Endothelial cell (in vitro differentiated cells): ENCODE measurements around the gene BABAM2. TPM values are rescaled to one million over a fixed set of nuclear protein-coding genes. Genes with fewer than 3 reads are reported as not detected.

ENCODE experiments used
- DNase-seq: peaks from one replicate; pipeline ENCODE4 v3.0.0; 2021; ENCODE audit warnings: low spot score
- H3K27ac Mint-ChIP-seq: one replicate; pipeline ENCODE4 v1.8.0; 2021; ENCODE audit warnings: mixed read lengths, inconsistent platforms; ENCODE audit not compliant: unreplicated experiment
- H3K27me3 Mint-ChIP-seq: one replicate; pipeline ENCODE4 v1.8.0; 2021; ENCODE audit warnings: mild to moderate bottlenecking, moderate library complexity, mixed read lengths, inconsistent platforms; ENCODE audit not compliant: unreplicated experiment
- H3K36me3 Mint-ChIP-seq: one replicate; pipeline ENCODE4 v1.8.0; 2021; ENCODE audit warnings: mild to moderate bottlenecking, low read depth, mixed read lengths, inconsistent platforms; ENCODE audit not compliant: unreplicated experiment
- H3K4me1 Mint-ChIP-seq: one replicate; pipeline ENCODE4 v1.8.0; 2021; ENCODE audit warnings: mild to moderate bottlenecking, mixed read lengths, inconsistent platforms; ENCODE audit not compliant: unreplicated experiment
- H3K4me3 Mint-ChIP-seq: one replicate; pipeline ENCODE4 v1.8.0; 2021; ENCODE audit warnings: mild to moderate bottlenecking, mixed read lengths, inconsistent platforms; ENCODE audit not compliant: unreplicated experiment
- H3K9me3 Mint-ChIP-seq: one replicate; pipeline ENCODE4 v1.8.0; 2021; ENCODE audit warnings: mixed read lengths, inconsistent platforms; ENCODE audit not compliant: unreplicated experiment
- CTCF ChIP-seq: fragments of 200-600 bp; sonication (generic); IDR thresholded peaks from one replicate; pipeline ENCODE4 v1.5.0; 2021; ENCODE audit warnings: antibody characterized with exemption; ENCODE audit not compliant: unreplicated experiment
- total RNA-seq: library from RNA; stranded (reverse); fragmentation: NEBNext Ultra II Directional; extraction: Animal tissue kit (Norgen Biotek cat#: 25700); gene quantifications from one replicate; pipeline ENCODE4 v1.2.1, GENCODE V29; 2021; ENCODE audit not compliant: unreplicated experiment

Gene BABAM2
- total RNA-seq, 1 donor from 2014 or later = 40.2 TPM

GRCh38 chr2:27849558-27850205, 40.8 kb upstream of the BABAM2 start:
- no peak for DNase-seq
- H3K4me1 Mint-ChIP-seq = no peaks in the 10 kb centered on the region
- no peak overlapping the region for H3K27ac Mint-ChIP-seq
- no peaks in the 10 kb centered on the region for H3K27me3 Mint-ChIP-seq
- no peak overlapping the region for H3K4me3 Mint-ChIP-seq
- no peaks in the 10 kb centered on the region for H3K9me3 Mint-ChIP-seq
- no peaks in the 10 kb centered on the region for H3K36me3 Mint-ChIP-seq
- no peak for TF ChIP-seq CTCF

DNA sequence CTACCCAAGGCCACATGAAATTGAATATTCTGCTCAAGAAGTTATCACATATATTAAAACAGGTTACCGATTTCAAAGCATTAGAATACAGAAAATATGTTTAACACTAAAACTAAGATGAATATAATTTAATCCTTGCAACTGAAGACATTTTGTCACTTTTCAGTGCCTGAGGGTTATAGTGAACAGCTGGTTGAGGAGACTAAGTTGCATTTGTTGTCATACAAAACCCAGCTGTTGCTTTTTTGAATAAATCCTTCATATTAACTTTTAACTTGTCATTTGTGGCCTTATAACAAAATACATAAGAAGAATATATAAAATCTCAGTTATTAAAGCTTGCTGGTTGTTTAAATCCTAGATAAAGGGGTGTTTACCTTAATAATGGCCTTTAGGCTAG, 37.8 kb upstream of the BABAM2 start:
- H3K4me3 Mint-ChIP-seq = no peak overlapping the region
- H3K4me1 Mint-ChIP-seq = no peaks in the 10 kb centered on the region
- H3K9me3 Mint-ChIP-seq = no peaks in the 10 kb centered on the region
- TF ChIP-seq CTCF = no peak
- no peak for DNase-seq
- H3K36me3 Mint-ChIP-seq = peaks cover 15% of the 10 kb centered on the region
- H3K27ac Mint-ChIP-seq = no peak overlapping the region
- no peaks in the 10 kb centered on the region for H3K27me3 Mint-ChIP-seq

DNA sequence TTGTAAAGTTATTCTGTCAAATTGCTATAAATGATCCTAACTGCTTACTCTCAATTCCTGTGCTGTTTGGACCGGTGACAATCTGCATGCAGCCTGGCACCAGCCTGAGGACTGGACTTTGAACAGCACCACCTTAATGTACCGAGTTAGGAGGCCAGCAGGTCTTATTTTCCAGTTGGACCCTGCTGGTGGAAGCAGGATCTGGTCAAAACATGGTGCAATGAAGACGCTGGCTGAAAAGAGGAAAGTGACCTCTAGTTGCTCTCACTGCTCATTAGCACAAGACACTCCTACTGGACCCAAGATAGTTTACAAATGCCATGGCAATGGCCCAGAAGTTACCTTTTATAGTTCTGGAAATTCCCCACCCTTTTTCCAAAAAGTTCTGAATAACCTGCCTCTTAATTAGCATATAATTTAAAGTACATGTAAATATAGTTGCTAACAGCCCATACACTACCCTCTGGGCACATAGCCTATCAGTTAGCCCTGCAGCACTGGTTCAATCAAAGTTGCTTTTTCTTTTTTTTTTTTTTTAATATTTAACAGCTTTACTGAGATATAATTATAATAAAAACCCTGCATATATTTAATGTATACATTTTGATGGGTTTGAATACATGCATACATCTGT, 36.2 kb upstream of the BABAM2 start:
- peaks cover 4% of the 10 kb centered on the region for H3K4me1 Mint-ChIP-seq
- DNase-seq = no peak
- no peak overlapping the region for H3K27ac Mint-ChIP-seq
- H3K36me3 Mint-ChIP-seq = peaks cover 15% of the 10 kb centered on the region
- peaks cover 1% of the 10 kb centered on the region for H3K27me3 Mint-ChIP-seq
- no peak for TF ChIP-seq CTCF
- H3K9me3 Mint-ChIP-seq = no peaks in the 10 kb centered on the region
- no peak overlapping the region for H3K4me3 Mint-ChIP-seq

DNA sequence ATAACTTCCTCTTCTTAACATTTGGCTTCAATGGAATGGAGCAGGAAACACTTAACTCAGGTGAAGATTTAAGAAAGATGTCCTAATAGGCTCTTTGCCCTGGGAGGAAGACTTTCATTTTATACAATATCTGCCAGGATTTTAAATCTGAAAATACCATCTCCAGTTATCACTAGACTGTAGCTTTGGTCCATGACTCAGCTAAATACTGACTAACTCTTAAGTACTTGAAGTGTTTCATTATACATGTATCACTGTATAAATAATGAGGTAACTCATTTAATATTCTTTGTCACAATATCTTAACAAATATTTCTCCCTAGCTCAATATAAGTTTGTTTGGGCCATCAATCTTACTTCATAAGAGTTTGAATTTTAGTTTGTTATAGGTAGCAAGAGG, 35.1 kb upstream of the BABAM2 start:
- no peak for TF ChIP-seq CTCF
- Mint-ChIP-seq H3K4me3 (no peak overlapping the region), H3K9me3 (no peaks in the 10 kb centered on the region), H3K27me3 (peaks cover 1% of the 10 kb centered on the region), H3K4me1 (peaks cover 4% of the 10 kb centered on the region), H3K27ac (no peak overlapping the region), H3K36me3 (peaks cover 15% of the 10 kb centered on the region)
- no peak for DNase-seq

GRCh38 chr2:27856386-27856785, 34.1 kb upstream of the BABAM2 start:
- H3K36me3 Mint-ChIP-seq = peaks cover 15% of the 10 kb centered on the region
- no peak for TF ChIP-seq CTCF
- peaks cover 1% of the 10 kb centered on the region for H3K27me3 Mint-ChIP-seq
- no peaks in the 10 kb centered on the region for H3K9me3 Mint-ChIP-seq
- H3K27ac Mint-ChIP-seq = no peak overlapping the region
- H3K4me1 Mint-ChIP-seq = peaks cover 4% of the 10 kb centered on the region
- H3K4me3 Mint-ChIP-seq = no peak overlapping the region
- DNase-seq = no peak
